Neutrophil (primary cell): ENCODE results near the gene PTS.

ENCODE experiments used
- H3K27ac ChIP-seq: fragments of 200-600 bp; sonication (generic); 2 replicates; pipeline ENCODE4 v1.5.1; 2016; ENCODE audit warnings: mild to moderate bottlenecking, moderate library complexity
- H3K27me3 ChIP-seq: fragments of 200-600 bp; sonication (generic); 2 replicates; pipeline ENCODE4 v1.6.0; 2016; ENCODE audit warnings: mild to moderate bottlenecking
- H3K36me3 ChIP-seq: fragments of 200-600 bp; sonication (generic); 2 replicates; pipeline ENCODE4 v1.5.1; 2017
- H3K4me1 ChIP-seq, 2 experiments: fragments of 200-600 bp in 1 of 2; sonication (generic) in 1 of 2; 1 replicate in 1 of 2; 2 replicates in 1 of 2; pipeline versions ENCODE4 v1.5.1 to v1.6.1; 2013 to 2016; ENCODE audit warnings: low read depth in 1 of 2, low read length in 1 of 2, mild to moderate bottlenecking in 1 of 2, moderate library complexity in 1 of 2; ENCODE audit not compliant: control insufficient read depth in 1 of 2, insufficient read depth in 1 of 2
- H3K4me3 ChIP-seq, 2 experiments: fragments of 200-600 bp in 1 of 2; sonication (generic) in 1 of 2; 1 replicate in 1 of 2; 2 replicates in 1 of 2; pipeline ENCODE4 v1.5.1; 2013 to 2016; ENCODE audit warnings: low read depth in 1 of 2, low read length in 1 of 2, mild to moderate bottlenecking in 1 of 2, moderate library complexity in 1 of 2
- H3K9me3 ChIP-seq: fragments of 200-600 bp; sonication (generic); 2 replicates; pipeline ENCODE4 v1.5.1; 2016
- CTCF ChIP-seq: fragments of 200-600 bp; sonication (generic); IDR thresholded peaks from 2 replicates; pipeline ENCODE4 v1.5.1; 2016; ENCODE audit warnings: antibody characterized with exemption

Gene PTS

GRCh38 chr11:112270551-112271180, 44.4 kb downstream of the PTS start:
- Histone ChIP-seq H3K9me3 (no peaks in the 10 kb centered on the region), H3K4me1 (no peaks in the 10 kb centered on the region), H3K36me3 (no peaks in the 10 kb centered on the region), H3K27ac (no peak overlapping the region), H3K4me3 (no peak overlapping the region), H3K27me3 (no peaks in the 10 kb centered on the region)
- no peak for TF ChIP-seq CTCF

- Histone ChIP-seq H3K27ac (no peak overlapping the region), H3K27me3 (no peaks in the 10 kb centered on the region), H3K4me1 (no peaks in the 10 kb centered on the region), H3K4me3 (no peak overlapping the region), H3K9me3 (no peaks in the 10 kb centered on the region), H3K36me3 (no peaks in the 10 kb centered on the region)
- TF ChIP-seq CTCF = no peak
Measured at GRCh38 chr11:112271242-112271641, 45.0 kb downstream of the PTS start.

- no peaks in the 10 kb centered on the region for H3K36me3 ChIP-seq
- TF ChIP-seq CTCF = no peak
- no peaks in the 10 kb centered on the region for H3K27me3 ChIP-seq
- no peak overlapping the region for H3K27ac ChIP-seq
- H3K4me1 ChIP-seq = no peaks in the 10 kb centered on the region
- no peak overlapping the region for H3K4me3 ChIP-seq
- H3K9me3 ChIP-seq = no peaks in the 10 kb centered on the region
Measured at GRCh38 chr11:112273066-112273465, 46.8 kb downstream of the PTS start.

- no peak for TF ChIP-seq CTCF
- no peaks in the 10 kb centered on the region for H3K4me1 ChIP-seq
- no peaks in the 10 kb centered on the region for H3K27me3 ChIP-seq
- H3K36me3 ChIP-seq = no peaks in the 10 kb centered on the region
- no peak overlapping the region for H3K4me3 ChIP-seq
- H3K27ac ChIP-seq = no peak overlapping the region
- H3K9me3 ChIP-seq = no peaks in the 10 kb centered on the region
Measured at GRCh38 chr11:112274007-112274783, 48.0 kb downstream of the PTS start.

GRCh38 chr11:112277029-112277428, 50.8 kb downstream of the PTS start:
- Histone ChIP-seq H3K4me1 (peaks cover 17 to 21% of the 10 kb centered on the region in 2 experiments), H3K36me3 (no peaks in the 10 kb centered on the region), H3K27me3 (no peaks in the 10 kb centered on the region), H3K4me3 (no peak overlapping the region), H3K9me3 (no peaks in the 10 kb centered on the region), H3K27ac (no peak overlapping the region)
- no peak for TF ChIP-seq CTCF
